ENCODE results near the gene SLIT3.

The SLIT3 gene

GRCh38 chr5:169303119-169303515 is 2.2 kb upstream of the SLIT3 start:
- DNase-seq (ENCODE audit: extremely low read depth, insufficient read length) = no peak
- peaks cover 1% of the 10 kb centered on the region; the same call in 1 of the 2 replicates for H3K27me3 ChIP-seq (replicated peaks; ENCODE audit: control insufficient read depth, insufficient read depth, low read length)
- no peak overlapping the region for H3K4me3 ChIP-seq (replicated peaks; ENCODE audit: low read depth, low read length)
- TF ChIP-seq CTCF (IDR thresholded peaks at IDR 0.05; ENCODE audit: insufficient read depth, low read length, poor library complexity, severe bottlenecking) = no peak
- H3K36me3 ChIP-seq (ENCODE audit: control insufficient read depth, insufficient read depth, low read length) = no peaks in the 10 kb centered on the region

- no peaks in the 10 kb centered on the region for H3K36me3 ChIP-seq (ENCODE audit: control insufficient read depth, insufficient read depth, low read length)
- peak; percentile 90 for TF ChIP-seq CTCF (IDR thresholded peaks at IDR 0.05; ENCODE audit: insufficient read depth, low read length, poor library complexity, severe bottlenecking)
- no peak overlapping the region for H3K4me3 ChIP-seq (replicated peaks; ENCODE audit: low read depth, low read length)
- H3K27me3 ChIP-seq (replicated peaks; ENCODE audit: control insufficient read depth, insufficient read depth, low read length) = peaks cover 1% of the 10 kb centered on the region; the same call in 1 of the 2 replicates
- no peak for DNase-seq (ENCODE audit: extremely low read depth, insufficient read length)
Observed at GRCh38 chr5:169302491-169303118, 1.7 kb upstream of the SLIT3 start.

GRCh38 chr5:169301986-169302385 is 1.0 kb upstream of the SLIT3 start:
- H3K27me3 ChIP-seq (replicated peaks; ENCODE audit: control insufficient read depth, insufficient read depth, low read length) = peaks cover 1% of the 10 kb centered on the region; the same call in 1 of the 2 replicates
- TF ChIP-seq CTCF (IDR thresholded peaks at IDR 0.05; ENCODE audit: insufficient read depth, low read length, poor library complexity, severe bottlenecking) = no peak
- H3K36me3 ChIP-seq (ENCODE audit: control insufficient read depth, insufficient read depth, low read length) = no peaks in the 10 kb centered on the region
- H3K4me3 ChIP-seq (replicated peaks; ENCODE audit: low read depth, low read length) = no peak overlapping the region
- no peak for DNase-seq (ENCODE audit: extremely low read depth, insufficient read length)

GRCh38 chr5:169301386-169301934 is 521 bp upstream of the SLIT3 start:
- peaks cover 1% of the 10 kb centered on the region; the same call in 1 of the 2 replicates for H3K27me3 ChIP-seq (replicated peaks; ENCODE audit: control insufficient read depth, insufficient read depth, low read length)
- H3K4me3 ChIP-seq (replicated peaks; ENCODE audit: low read depth, low read length) = no peak overlapping the region
- H3K36me3 ChIP-seq (ENCODE audit: control insufficient read depth, insufficient read depth, low read length) = no peaks in the 10 kb centered on the region
- no peak for DNase-seq (ENCODE audit: extremely low read depth, insufficient read length)
- no peak for TF ChIP-seq CTCF (IDR thresholded peaks at IDR 0.05; ENCODE audit: insufficient read depth, low read length, poor library complexity, severe bottlenecking)

GRCh38 chr5:169299663-169300467 is 1.1 kb downstream of the SLIT3 start:
- H3K4me3 ChIP-seq (replicated peaks; ENCODE audit: low read depth, low read length) = no peak overlapping the region
- no peak for TF ChIP-seq CTCF (IDR thresholded peaks at IDR 0.05; ENCODE audit: insufficient read depth, low read length, poor library complexity, severe bottlenecking)
- H3K36me3 ChIP-seq (ENCODE audit: control insufficient read depth, insufficient read depth, low read length) = no peaks in the 10 kb centered on the region
- peaks cover 1% of the 10 kb centered on the region; the same call in 1 of the 2 replicates for H3K27me3 ChIP-seq (replicated peaks; ENCODE audit: control insufficient read depth, insufficient read depth, low read length)
- no peak for DNase-seq (ENCODE audit: extremely low read depth, insufficient read length)

Measured in GM06990 (cell line).